Measurements from ENCODE around the gene DNAJC1. TPM values are rescaled to one million over a fixed set of nuclear protein-coding genes. Genes with fewer than 3 reads are reported as not detected.
"Not testable (repeated sequence)": the region's sequence is repeated elsewhere in the genome, so short reads cannot be mapped to it uniquely, and the experiment has no call there.

Gene DNAJC1
- total RNA-seq, 1 experiment from 2014 or later: 35.0 TPM

- no peak for DNase-seq (ENCODE audit: low read depth)
Measured at GRCh38 chr10:21830037-21830436, 173.5 kb downstream of the DNAJC1 start.

GRCh38 chr10:21827308-21827707 lies 176.2 kb downstream of the DNAJC1 start:
- no peak for DNase-seq (ENCODE audit: low read depth)

GRCh38 chr10:21826725-21827124 lies 176.8 kb downstream of the DNAJC1 start:
- no peak for DNase-seq (ENCODE audit: low read depth)

- DNase-seq (ENCODE audit: low read depth): no peak
Measured at GRCh38 chr10:21825345-21825744, 178.2 kb downstream of the DNAJC1 start.

- no peak for DNase-seq (ENCODE audit: low read depth)
Measured at GRCh38 chr10:21824409-21824808, 179.1 kb downstream of the DNAJC1 start.

- DNase-seq (ENCODE audit: low read depth): no peak
Measured at GRCh38 chr10:21823617-21824016, 179.9 kb downstream of the DNAJC1 start.

- not testable (repeated sequence) for DNase-seq (ENCODE audit: low read depth)
Measured at GRCh38 chr10:21822273-21822672, 181.3 kb downstream of the DNAJC1 start.

- no peak for DNase-seq (ENCODE audit: low read depth)
Measured at GRCh38 chr10:21820952-21821351, 182.6 kb downstream of the DNAJC1 start.

- DNase-seq (ENCODE audit: low read depth): not testable (repeated sequence)
Measured at GRCh38 chr10:21818416-21818815, 185.1 kb downstream of the DNAJC1 start.

GRCh38 chr10:21814866-21815265 lies 188.7 kb downstream of the DNAJC1 start:
- DNase-seq (ENCODE audit: low read depth): no peak

- DNase-seq (ENCODE audit: low read depth): no peak
Measured at GRCh38 chr10:21813946-21814345, 189.6 kb downstream of the DNAJC1 start.

GRCh38 chr10:21811245-21811585 lies 192.3 kb downstream of the DNAJC1 start:
- no peak for DNase-seq (ENCODE audit: low read depth)

GRCh38 chr10:21810582-21811244 lies 192.8 kb downstream of the DNAJC1 start:
- no peak for DNase-seq (ENCODE audit: low read depth)

GRCh38 chr10:21808550-21808949 lies 195.0 kb downstream of the DNAJC1 start:
- no peak for DNase-seq (ENCODE audit: low read depth)

- DNase-seq (ENCODE audit: low read depth): no peak
Measured at GRCh38 chr10:21807180-21807579, 196.3 kb downstream of the DNAJC1 start.

GRCh38 chr10:21803374-21803773 lies 200.2 kb downstream of the DNAJC1 start:
- DNase-seq (ENCODE audit: low read depth): no peak

GRCh38 chr10:21801609-21802008 lies 201.9 kb downstream of the DNAJC1 start:
- DNase-seq (ENCODE audit: low read depth): no peak

- no peak for DNase-seq (ENCODE audit: low read depth)
Measured at GRCh38 chr10:21797984-21798765, 205.4 kb downstream of the DNAJC1 start.

- no peak for DNase-seq (ENCODE audit: low read depth)
Measured at GRCh38 chr10:21797533-21797932, 206.0 kb downstream of the DNAJC1 start.

GRCh38 chr10:21791276-21791675 lies 212.3 kb downstream of the DNAJC1 start:
- DNase-seq (ENCODE audit: low read depth): no peak

GRCh38 chr10:21776883-21777282 lies 226.6 kb downstream of the DNAJC1 start:
- no peak for DNase-seq (ENCODE audit: low read depth)

GRCh38 chr10:21771219-21771618 lies 232.3 kb downstream of the DNAJC1 start:
- DNase-seq (ENCODE audit: low read depth): no peak

GRCh38 chr10:21769041-21769440 lies 234.5 kb downstream of the DNAJC1 start:
- DNase-seq (ENCODE audit: low read depth): no peak

All from Daoy (cell line).